KMS-11 (cell line): ENCODE data around the gene DSCAML1.

ENCODE experiments used
- H2AFZ ChIP-seq: fragments of 200-600 bp; sonication (generic); 2 replicates; pipeline ENCODE4 v1.6.1; 2016; ENCODE audit warnings: antibody characterized with exemption, mixed run types, low read depth
- H3K27ac ChIP-seq: fragments of 200-600 bp; sonication (generic); 2 replicates; pipeline ENCODE4 v1.6.1; 2016; ENCODE audit warnings: mild to moderate bottlenecking, mixed run types
- H3K27me3 ChIP-seq: fragments of 200-600 bp; sonication (generic); 2 replicates; pipeline ENCODE4 v1.6.1; 2017; ENCODE audit warnings: mild to moderate bottlenecking, low read depth, mixed run types, moderate library complexity; ENCODE audit not compliant: insufficient read depth
- H3K36me3 ChIP-seq: fragments of 200-600 bp; sonication (generic); 2 replicates; pipeline ENCODE4 v1.6.1; 2017; ENCODE audit warnings: mild to moderate bottlenecking, mixed run types; ENCODE audit not compliant: insufficient read depth
- H3K4me1 ChIP-seq: fragments of 200-600 bp; sonication (generic); 2 replicates; pipeline ENCODE4 v1.6.1; 2016; ENCODE audit warnings: mild to moderate bottlenecking, low read depth, mixed run types; ENCODE audit not compliant: poor library complexity, severe bottlenecking
- H3K4me2 ChIP-seq: fragments of 200-600 bp; sonication (generic); 2 replicates; pipeline ENCODE4 v1.7.0; 2016; ENCODE audit warnings: mild to moderate bottlenecking, mixed run types
- H3K4me3 ChIP-seq: fragments of 200-600 bp; sonication (generic); IDR thresholded peaks from 2 replicates; pipeline ENCODE4 v1.6.1; 2017; ENCODE audit warnings: low read depth, low read length, mixed read lengths; ENCODE audit not compliant: insufficient read depth
- H3K79me2 ChIP-seq: fragments of 200-600 bp; sonication (generic); 2 replicates; pipeline ENCODE4 v1.6.1; 2016; ENCODE audit warnings: low read depth, mixed run types; ENCODE audit not compliant: insufficient read depth
- H3K9ac ChIP-seq: fragments of 200-600 bp; sonication (generic); 2 replicates; pipeline ENCODE4 v1.6.1; 2016; ENCODE audit warnings: mild to moderate bottlenecking, mixed run types
- H4K20me1 ChIP-seq: fragments of 200-600 bp; sonication (generic); 2 replicates; pipeline ENCODE4 v1.6.1; 2016; ENCODE audit warnings: mild to moderate bottlenecking, mixed run types; ENCODE audit not compliant: insufficient read depth
- TF ChIP-seq, protein P1 (sequence below): fragments of 200-600 bp; sonication (generic); conservative IDR thresholded peaks from 2 replicates; pipeline ENCODE4 v1.6.1; 2017; ENCODE audit warnings: low read depth, mild to moderate bottlenecking, antibody characterized with exemption, low read length, moderate library complexity, mixed read lengths

The DSCAML1 gene

DNA sequence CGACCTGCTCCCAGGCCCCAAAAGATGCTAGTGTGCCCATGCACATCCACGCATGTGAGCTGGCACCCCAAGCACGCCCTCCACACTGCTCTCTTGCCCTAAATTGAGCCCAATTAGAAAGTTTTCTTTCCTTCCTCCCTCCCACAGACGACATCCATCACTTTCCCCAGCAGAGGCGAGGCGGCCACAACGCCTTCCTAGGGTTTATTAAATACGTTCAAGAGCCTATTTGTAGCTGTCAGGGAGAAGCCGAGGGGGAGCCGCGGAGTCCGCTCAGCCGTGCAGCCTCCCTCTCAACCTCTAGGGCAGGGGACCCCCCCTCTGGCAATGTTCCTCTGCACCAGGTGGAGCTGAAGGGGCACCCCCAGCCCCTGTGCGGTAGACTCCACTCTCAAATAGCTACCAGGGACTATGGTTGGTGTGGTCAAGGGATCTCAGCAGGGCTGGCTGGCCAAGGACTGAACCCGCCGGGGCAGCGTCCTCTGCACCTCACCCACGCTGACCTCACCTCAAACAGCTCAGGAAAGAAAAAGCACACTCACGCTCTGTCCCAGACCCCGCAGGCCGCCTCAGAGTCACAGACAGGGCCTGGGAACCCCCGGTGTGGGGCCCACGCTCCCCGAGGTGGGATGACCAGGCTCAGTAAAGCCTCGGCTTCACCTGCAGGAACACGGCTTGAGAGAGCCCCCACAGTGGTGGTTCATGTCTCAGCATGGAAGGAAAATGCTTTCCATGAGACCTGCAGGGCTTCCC, 152.4 kb downstream of the DSCAML1 start:
- no peak overlapping the region for H2AFZ ChIP-seq
- no peaks in the 10 kb centered on the region for H3K27me3 ChIP-seq
- H3K9ac ChIP-seq, result no peak overlapping the region
- H3K79me2 ChIP-seq, result no peaks in the 10 kb centered on the region
- no peak overlapping the region for H3K27ac ChIP-seq
- H3K4me2 ChIP-seq, result no peak overlapping the region
- no peaks in the 10 kb centered on the region for H3K36me3 ChIP-seq
- no peaks in the 10 kb centered on the region for H4K20me1 ChIP-seq
- H3K4me1 ChIP-seq, result no peaks in the 10 kb centered on the region
- H3K4me3 ChIP-seq, result no peak overlapping the region
- TF ChIP-seq, protein P1, sequence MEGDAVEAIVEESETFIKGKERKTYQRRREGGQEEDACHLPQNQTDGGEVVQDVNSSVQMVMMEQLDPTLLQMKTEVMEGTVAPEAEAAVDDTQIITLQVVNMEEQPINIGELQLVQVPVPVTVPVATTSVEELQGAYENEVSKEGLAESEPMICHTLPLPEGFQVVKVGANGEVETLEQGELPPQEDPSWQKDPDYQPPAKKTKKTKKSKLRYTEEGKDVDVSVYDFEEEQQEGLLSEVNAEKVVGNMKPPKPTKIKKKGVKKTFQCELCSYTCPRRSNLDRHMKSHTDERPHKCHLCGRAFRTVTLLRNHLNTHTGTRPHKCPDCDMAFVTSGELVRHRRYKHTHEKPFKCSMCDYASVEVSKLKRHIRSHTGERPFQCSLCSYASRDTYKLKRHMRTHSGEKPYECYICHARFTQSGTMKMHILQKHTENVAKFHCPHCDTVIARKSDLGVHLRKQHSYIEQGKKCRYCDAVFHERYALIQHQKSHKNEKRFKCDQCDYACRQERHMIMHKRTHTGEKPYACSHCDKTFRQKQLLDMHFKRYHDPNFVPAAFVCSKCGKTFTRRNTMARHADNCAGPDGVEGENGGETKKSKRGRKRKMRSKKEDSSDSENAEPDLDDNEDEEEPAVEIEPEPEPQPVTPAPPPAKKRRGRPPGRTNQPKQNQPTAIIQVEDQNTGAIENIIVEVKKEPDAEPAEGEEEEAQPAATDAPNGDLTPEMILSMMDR, result no peak

DNA sequence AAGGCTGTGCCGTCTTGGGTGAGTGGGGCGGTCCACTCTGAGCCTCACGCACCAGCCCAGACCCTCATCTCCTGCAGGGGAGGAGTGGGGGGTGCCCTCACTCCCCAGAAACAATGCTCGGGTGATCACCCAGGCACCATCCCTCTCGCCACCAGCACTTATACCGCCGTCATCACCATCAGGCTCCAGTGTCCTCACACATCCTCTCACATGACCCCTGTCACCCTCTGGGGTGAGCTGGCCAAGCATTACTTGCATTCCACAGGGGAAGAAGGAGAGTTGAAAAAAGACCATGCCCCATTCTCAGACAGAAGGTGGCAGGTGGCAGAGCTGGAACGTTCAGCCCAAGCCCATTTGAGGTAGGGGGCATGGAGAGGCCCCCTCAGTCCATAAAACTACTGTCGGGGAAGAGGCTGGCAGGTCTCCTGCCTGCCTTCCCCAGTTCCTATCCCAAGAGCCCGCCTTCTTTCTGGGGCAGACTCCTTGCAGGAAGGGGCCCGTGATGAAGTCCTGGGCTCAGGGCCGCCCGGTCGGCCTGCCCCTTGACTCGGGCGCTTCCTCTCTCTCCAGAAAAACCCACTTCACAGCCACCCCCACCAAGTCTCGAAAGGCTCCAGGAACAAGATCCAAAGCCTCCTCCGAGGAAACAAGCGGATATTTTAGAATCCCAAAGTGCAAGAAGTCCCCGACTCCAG, 153.3 kb downstream of the DSCAML1 start:
- no peak overlapping the region for H2AFZ ChIP-seq
- no peaks in the 10 kb centered on the region for H3K27me3 ChIP-seq
- H3K79me2 ChIP-seq, result no peaks in the 10 kb centered on the region
- no peaks in the 10 kb centered on the region for H3K36me3 ChIP-seq
- no peak overlapping the region for H3K4me3 ChIP-seq
- no peaks in the 10 kb centered on the region for H3K4me1 ChIP-seq
- H3K4me2 ChIP-seq, result no peak overlapping the region
- H3K27ac ChIP-seq, result no peak overlapping the region
- TF ChIP-seq, protein P1, result no peak
- H4K20me1 ChIP-seq, result no peaks in the 10 kb centered on the region
- H3K9ac ChIP-seq, result no peak overlapping the region

DNA sequence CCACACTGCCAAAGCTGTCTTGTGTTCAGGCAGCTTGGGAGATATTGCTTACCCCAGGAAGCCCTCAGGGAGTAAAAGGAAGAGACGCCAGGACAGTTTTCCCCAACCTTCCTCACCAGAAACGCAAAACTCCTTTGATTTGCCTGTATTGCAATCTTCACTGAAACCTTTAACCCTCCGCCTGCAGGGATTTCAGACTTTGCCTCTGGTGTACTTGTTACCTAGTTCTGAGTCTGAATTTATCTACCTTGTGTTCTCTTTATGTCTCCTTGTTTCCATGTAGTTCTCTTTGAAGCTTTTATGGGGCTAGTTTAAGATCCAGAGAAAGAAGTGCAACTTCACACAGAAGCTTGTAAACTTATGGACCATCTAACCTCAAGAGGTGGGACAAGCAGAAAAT, 154.2 kb downstream of the DSCAML1 start:
- Histone ChIP-seq H3K9ac (no peak overlapping the region), H3K4me3 (no peak overlapping the region)
- TF ChIP-seq, protein P1, result no peak

DNA sequence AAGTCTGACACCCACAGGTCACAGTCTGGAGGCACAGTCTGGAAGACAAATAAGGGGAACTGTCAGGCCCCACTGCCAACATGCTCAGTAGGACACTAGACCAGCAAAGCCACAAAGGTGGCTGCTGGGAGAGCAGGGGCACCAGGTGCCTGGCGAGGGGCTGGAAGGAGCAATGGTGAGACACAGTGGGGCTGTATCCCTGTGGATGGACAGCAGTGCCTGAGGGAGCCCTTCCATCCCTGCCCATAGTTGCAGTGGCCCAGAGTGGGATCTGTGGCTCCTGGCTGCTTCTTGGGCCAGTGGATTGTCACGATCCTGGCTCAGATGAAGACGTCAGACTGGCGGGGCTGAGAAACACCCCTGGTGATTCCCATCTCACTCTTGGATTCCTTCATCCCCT, 154.6 kb downstream of the DSCAML1 start:
- TF ChIP-seq, protein P1, result no peak
- no peak overlapping the region for H2AFZ ChIP-seq
- H3K4me2 ChIP-seq, result no peak overlapping the region
- no peaks in the 10 kb centered on the region for H4K20me1 ChIP-seq
- H3K9ac ChIP-seq, result no peak overlapping the region
- no peaks in the 10 kb centered on the region for H3K4me1 ChIP-seq
- no peaks in the 10 kb centered on the region for H3K79me2 ChIP-seq
- H3K36me3 ChIP-seq, result no peaks in the 10 kb centered on the region
- H3K27ac ChIP-seq, result no peak overlapping the region
- H3K4me3 ChIP-seq, result no peak overlapping the region
- no peaks in the 10 kb centered on the region for H3K27me3 ChIP-seq

More for the DNA sequence above, 154.2 kb downstream of the DSCAML1 start:
- H3K27ac ChIP-seq, result no peak overlapping the region
- no peaks in the 10 kb centered on the region for H3K27me3 ChIP-seq
- no peak overlapping the region for H2AFZ ChIP-seq
- no peak overlapping the region for H3K4me2 ChIP-seq
- H4K20me1 ChIP-seq, result no peaks in the 10 kb centered on the region
- no peaks in the 10 kb centered on the region for H3K4me1 ChIP-seq
- no peaks in the 10 kb centered on the region for H3K36me3 ChIP-seq
- H3K79me2 ChIP-seq, result no peaks in the 10 kb centered on the region
